Hepatocyte (in vitro differentiated cells): ENCODE data around the gene GRID2. TPM values are rescaled to one million over a fixed set of nuclear protein-coding genes. Genes with fewer than 3 reads are reported as not detected.

Experiments used
- DNase-seq: peaks from one replicate; pipeline ENCODE4 v3.0.0-alpha.2; 2016; ENCODE audit warnings: low spot score
- H2AFZ ChIP-seq: fragments of 200-600 bp; sonication (generic); 2 replicates; pipeline ENCODE4 v1.6.0; 2016; ENCODE audit warnings: antibody characterized with exemption, mild to moderate bottlenecking
- H3K27ac ChIP-seq: fragments of 200-600 bp; sonication (generic); 2 replicates; pipeline ENCODE4 v1.5.1; 2016; ENCODE audit warnings: mild to moderate bottlenecking
- H3K27me3 ChIP-seq: fragments of 200-600 bp; sonication (generic); 2 replicates; pipeline ENCODE4 v1.6.1; 2016
- H3K36me3 ChIP-seq: fragments of 200-600 bp; sonication (generic); replicated peaks from 2 replicates; pipeline ENCODE4 v1.5.1; 2016; ENCODE audit warnings: low read depth; ENCODE audit not compliant: insufficient read depth
- H3K4me1 ChIP-seq: fragments of 200-600 bp; sonication (generic); 2 replicates; pipeline ENCODE4 v1.5.1; 2016; ENCODE audit warnings: mild to moderate bottlenecking, moderate library complexity; ENCODE audit not compliant: insufficient read depth
- H3K4me2 ChIP-seq: fragments of 200-600 bp; sonication (generic); 2 replicates; pipeline ENCODE4 v1.6.0; 2016
- H3K4me3 ChIP-seq: fragments of 200-600 bp; sonication (generic); 2 replicates; pipeline ENCODE4 v1.5.1; 2016; ENCODE audit warnings: mild to moderate bottlenecking
- H3K79me2 ChIP-seq: fragments of 200-600 bp; sonication (generic); 2 replicates; pipeline ENCODE4 v1.6.0; 2017; ENCODE audit warnings: mild to moderate bottlenecking
- H3K9me2 ChIP-seq: fragments of 200-600 bp; sonication (generic); replicated peaks from 2 replicates; pipeline ENCODE4 v1.6.0; 2017; ENCODE audit warnings: mild to moderate bottlenecking; ENCODE audit not compliant: insufficient read depth
- H3K9me3 ChIP-seq: fragments of 200-600 bp; sonication (generic); 2 replicates; pipeline ENCODE4 v1.5.1; 2016; ENCODE audit warnings: low read depth, mild to moderate bottlenecking
- H4K20me1 ChIP-seq: fragments of 200-600 bp; sonication (generic); 2 replicates; pipeline ENCODE4 v1.6.0; 2016; ENCODE audit warnings: mild to moderate bottlenecking; ENCODE audit not compliant: insufficient read depth, poor library complexity, severe bottlenecking
- CTCF ChIP-seq: fragments of 200-600 bp; sonication (generic); IDR thresholded peaks from 2 replicates; pipeline ENCODE4 v1.5.1; 2016; ENCODE audit warnings: antibody characterized with exemption, mild to moderate bottlenecking; ENCODE audit not compliant: poor library complexity
- EZH2 ChIP-seq: fragments of 200-600 bp; sonication (generic); IDR thresholded peaks from 2 replicates; pipeline ENCODE4 v1.6.1; 2016; ENCODE audit warnings: antibody characterized with exemption, mild to moderate bottlenecking, borderline replicate concordance
- EZH2phosphoT487 ChIP-seq: fragments of 200-600 bp; sonication (generic); IDR thresholded peaks from one replicate; pipeline ENCODE4 v1.6.1; 2018; ENCODE audit warnings: antibody characterized with exemption, mild to moderate bottlenecking, low read depth, moderate library complexity; ENCODE audit not compliant: unreplicated experiment, severe bottlenecking
- WGBS: methylation state at CpG from one replicate; pipeline ENCODE4 v1.1.6; 2016; ENCODE audit warnings: low lambda C conversion rate; ENCODE audit errors: missing lambda C conversion rate; 5-methylcytosine and 5-hydroxymethylcytosine counted together
- polyA plus RNA-seq: library from polyadenylated mRNA; unstranded; fragments of >200 nt; fragmentation: Nextera tagmentation; extraction: Ambion mirVana; gene quantifications from 2 replicates; pipeline ENCODE4 v1.2.1, GENCODE V29; 2016
- total RNA-seq: library from RNA; depleted of rRNA; stranded (reverse); fragments of >200 nt; gene quantifications from 2 replicates; pipeline ENCODE4 v1.2.3, GENCODE V29; 2014

GRID2 gene
- total and polyA plus RNA-seq, 2 experiments from 2014 or later: 0.53 to 3.5 TPM

DNA sequence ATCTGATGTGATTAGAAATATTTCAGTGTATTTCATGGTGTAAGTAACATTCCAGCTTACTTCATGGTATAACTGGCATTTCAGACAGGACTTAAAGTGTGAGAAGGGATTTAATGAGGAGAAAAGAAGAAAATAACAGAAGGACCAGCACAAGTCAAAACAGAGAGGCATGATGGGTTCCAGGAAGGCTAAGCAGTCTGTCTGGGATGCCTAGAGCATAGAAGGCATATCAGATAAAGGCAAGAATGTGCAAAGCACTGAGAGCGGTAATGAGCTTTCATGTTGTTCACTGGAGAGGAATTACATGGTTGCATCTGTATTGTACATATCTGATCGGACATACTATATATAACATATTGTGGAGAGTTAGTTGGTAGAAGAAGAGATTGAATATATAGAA is 54.2 kb downstream of the GRID2 start:
- Histone ChIP-seq H3K4me1 (no peaks in the 10 kb centered on the region), H3K27me3 (no peaks in the 10 kb centered on the region), H3K9me3 (no peaks in the 10 kb centered on the region), H3K79me2 (no peaks in the 10 kb centered on the region), H2AFZ (no peak overlapping the region), H3K36me3 (no peaks in the 10 kb centered on the region), H3K4me3 (no peak overlapping the region), H3K27ac (no peak overlapping the region), H3K9me2 (no peaks in the 10 kb centered on the region), H3K4me2 (no peak overlapping the region), H4K20me1 (no peaks in the 10 kb centered on the region)
- no peak for DNase-seq
- 69% methylated on average over 2 of the region's 2 CpGs for WGBS
- TF ChIP-seq EZH2 (no peak), EZH2phosphoT487 (no peak), CTCF (no peak)

- Histone ChIP-seq H3K27ac (no peak overlapping the region), H3K79me2 (no peaks in the 10 kb centered on the region), H3K9me2 (no peaks in the 10 kb centered on the region), H3K4me2 (no peak overlapping the region), H3K9me3 (no peaks in the 10 kb centered on the region), H4K20me1 (no peaks in the 10 kb centered on the region), H2AFZ (no peak overlapping the region), H3K27me3 (no peaks in the 10 kb centered on the region), H3K4me3 (no peak overlapping the region), H3K36me3 (no peaks in the 10 kb centered on the region), H3K4me1 (no peaks in the 10 kb centered on the region)
- no peak for DNase-seq
- TF ChIP-seq EZH2 (no peak), EZH2phosphoT487 (no peak), CTCF (no peak)
- WGBS: 75% methylated on average over 2 of the region's 2 CpGs
These were observed 55.7 kb downstream of the GRID2 start for GRCh38 chr4:92359491-92359890.

DNA sequence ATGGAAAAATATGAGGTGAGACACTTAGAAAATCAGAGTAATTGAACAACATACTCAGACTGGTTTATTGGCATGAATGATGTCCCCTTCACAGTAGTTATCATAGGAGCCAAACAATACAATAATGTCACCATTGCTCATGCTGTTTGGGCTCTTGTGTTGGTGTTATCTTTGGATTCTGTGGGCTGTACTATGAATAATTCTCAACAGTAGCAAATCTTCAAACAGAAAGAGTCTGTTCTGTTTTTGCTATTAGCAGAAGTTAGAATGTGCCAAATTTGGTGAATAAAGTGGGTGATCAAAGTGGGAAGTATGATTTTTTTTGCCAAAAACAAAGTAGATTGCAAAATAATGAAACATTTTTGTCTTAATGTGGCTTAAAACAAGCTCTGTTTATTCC is 58.3 kb downstream of the GRID2 start:
- Histone ChIP-seq H3K4me1 (no peaks in the 10 kb centered on the region), H3K79me2 (no peaks in the 10 kb centered on the region), H3K4me2 (no peak overlapping the region), H3K9me2 (no peaks in the 10 kb centered on the region), H3K27me3 (no peaks in the 10 kb centered on the region), H3K9me3 (no peaks in the 10 kb centered on the region), H3K36me3 (no peaks in the 10 kb centered on the region), H3K4me3 (no peak overlapping the region), H2AFZ (no peak overlapping the region), H4K20me1 (no peaks in the 10 kb centered on the region), H3K27ac (no peak overlapping the region)
- TF ChIP-seq CTCF: no peak
- TF ChIP-seq EZH2: no peak
- no peak for TF ChIP-seq EZH2phosphoT487
- DNase-seq: no peak

GRCh38 chr4:92368653-92369052 is 64.9 kb downstream of the GRID2 start:
- H3K79me2 ChIP-seq: no peaks in the 10 kb centered on the region
- no peaks in the 10 kb centered on the region for H3K9me3 ChIP-seq
- H4K20me1 ChIP-seq: no peaks in the 10 kb centered on the region
- H3K27me3 ChIP-seq: no peaks in the 10 kb centered on the region
- no peak overlapping the region for H3K4me3 ChIP-seq
- H3K27ac ChIP-seq: no peak overlapping the region
- no peaks in the 10 kb centered on the region for H3K9me2 ChIP-seq
- H3K4me1 ChIP-seq: no peaks in the 10 kb centered on the region
- H3K36me3 ChIP-seq: no peaks in the 10 kb centered on the region
- TF ChIP-seq EZH2phosphoT487 (no peak), CTCF (no peak), EZH2 (no peak)
- DNase-seq: no peak
- no peak overlapping the region for H3K4me2 ChIP-seq
- WGBS: 90% methylated on average over 4 of the region's 4 CpGs
- no peak overlapping the region for H2AFZ ChIP-seq
